ENCODE measurements around the gene ZCCHC14. TPM values are rescaled to one million over a fixed set of nuclear protein-coding genes. Genes with fewer than 3 reads are reported as not detected.

The ZCCHC14 gene
- total RNA-seq, 1 donor from 2014 or later, result 42.4 TPM

DNA sequence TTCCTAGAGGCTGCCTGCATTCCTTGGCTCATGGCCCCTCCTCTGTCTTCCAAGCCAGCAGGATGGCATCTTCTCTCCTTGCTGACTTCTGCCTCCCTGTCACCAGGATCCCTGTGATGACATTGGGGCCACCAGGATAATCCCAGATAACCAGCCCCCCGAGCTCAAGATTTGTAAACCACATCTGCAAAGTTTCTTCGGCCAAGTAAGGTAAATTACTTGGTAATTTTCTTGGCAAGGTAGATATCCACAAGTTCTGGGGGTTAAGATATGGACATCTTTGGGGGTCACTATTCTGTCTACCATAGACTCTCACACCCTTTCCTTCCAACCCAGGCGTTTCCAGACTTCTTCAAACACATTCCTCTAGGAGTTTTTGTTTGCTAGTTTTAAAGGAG lies 42.6 kb upstream of the ZCCHC14 start:
- DNase-seq (ENCODE audit: low spot score, unreplicated experiment), result no peak
- Mint-ChIP-seq H3K27me3 (peaks cover 16% of the 10 kb centered on the region), H3K36me3 (ENCODE audit: insufficient read depth) (no peaks in the 10 kb centered on the region), H3K4me1 (ENCODE audit: low read depth) (peaks cover 6% of the 10 kb centered on the region), H3K27ac (no peak overlapping the region), H3K4me3 (ENCODE audit: low read depth) (no peak overlapping the region), H3K9me3 (ENCODE audit: low read depth) (peaks cover 12% of the 10 kb centered on the region)
- TF ChIP-seq, protein P1, sequence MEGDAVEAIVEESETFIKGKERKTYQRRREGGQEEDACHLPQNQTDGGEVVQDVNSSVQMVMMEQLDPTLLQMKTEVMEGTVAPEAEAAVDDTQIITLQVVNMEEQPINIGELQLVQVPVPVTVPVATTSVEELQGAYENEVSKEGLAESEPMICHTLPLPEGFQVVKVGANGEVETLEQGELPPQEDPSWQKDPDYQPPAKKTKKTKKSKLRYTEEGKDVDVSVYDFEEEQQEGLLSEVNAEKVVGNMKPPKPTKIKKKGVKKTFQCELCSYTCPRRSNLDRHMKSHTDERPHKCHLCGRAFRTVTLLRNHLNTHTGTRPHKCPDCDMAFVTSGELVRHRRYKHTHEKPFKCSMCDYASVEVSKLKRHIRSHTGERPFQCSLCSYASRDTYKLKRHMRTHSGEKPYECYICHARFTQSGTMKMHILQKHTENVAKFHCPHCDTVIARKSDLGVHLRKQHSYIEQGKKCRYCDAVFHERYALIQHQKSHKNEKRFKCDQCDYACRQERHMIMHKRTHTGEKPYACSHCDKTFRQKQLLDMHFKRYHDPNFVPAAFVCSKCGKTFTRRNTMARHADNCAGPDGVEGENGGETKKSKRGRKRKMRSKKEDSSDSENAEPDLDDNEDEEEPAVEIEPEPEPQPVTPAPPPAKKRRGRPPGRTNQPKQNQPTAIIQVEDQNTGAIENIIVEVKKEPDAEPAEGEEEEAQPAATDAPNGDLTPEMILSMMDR (IDR thresholded peaks at IDR 0.05; ENCODE audit: unreplicated experiment), result no peak

DNA sequence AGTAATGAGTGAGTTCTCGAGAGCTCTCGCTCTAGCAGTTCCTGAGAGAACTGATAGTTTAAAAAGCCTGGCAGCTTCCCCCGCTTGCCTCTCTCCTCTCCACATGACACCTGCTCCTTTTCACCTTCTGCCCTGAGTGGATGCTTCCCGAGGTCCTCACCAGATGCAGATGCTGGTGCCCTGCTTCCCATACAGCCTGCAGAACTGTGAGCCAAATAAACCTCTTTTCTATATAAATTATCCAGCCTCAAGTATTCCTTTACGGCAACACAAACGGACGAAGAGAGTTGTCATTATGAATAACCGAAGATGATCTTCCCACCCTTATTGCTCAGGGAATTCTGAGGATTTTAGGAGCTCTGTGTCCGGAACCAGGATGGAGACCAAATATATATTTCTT lies 41.9 kb upstream of the ZCCHC14 start:
- Mint-ChIP-seq H3K27ac (no peak overlapping the region), H3K27me3 (peaks cover 15% of the 10 kb centered on the region), H3K9me3 (ENCODE audit: low read depth) (peaks cover 15% of the 10 kb centered on the region), H3K36me3 (ENCODE audit: insufficient read depth) (peaks cover 2% of the 10 kb centered on the region), H3K4me3 (ENCODE audit: low read depth) (no peak overlapping the region), H3K4me1 (ENCODE audit: low read depth) (peaks cover 2% of the 10 kb centered on the region)
- DNase-seq (ENCODE audit: low spot score, unreplicated experiment), result no peak
- TF ChIP-seq, protein P1 (IDR thresholded peaks at IDR 0.05; ENCODE audit: unreplicated experiment), result no peak

DNA sequence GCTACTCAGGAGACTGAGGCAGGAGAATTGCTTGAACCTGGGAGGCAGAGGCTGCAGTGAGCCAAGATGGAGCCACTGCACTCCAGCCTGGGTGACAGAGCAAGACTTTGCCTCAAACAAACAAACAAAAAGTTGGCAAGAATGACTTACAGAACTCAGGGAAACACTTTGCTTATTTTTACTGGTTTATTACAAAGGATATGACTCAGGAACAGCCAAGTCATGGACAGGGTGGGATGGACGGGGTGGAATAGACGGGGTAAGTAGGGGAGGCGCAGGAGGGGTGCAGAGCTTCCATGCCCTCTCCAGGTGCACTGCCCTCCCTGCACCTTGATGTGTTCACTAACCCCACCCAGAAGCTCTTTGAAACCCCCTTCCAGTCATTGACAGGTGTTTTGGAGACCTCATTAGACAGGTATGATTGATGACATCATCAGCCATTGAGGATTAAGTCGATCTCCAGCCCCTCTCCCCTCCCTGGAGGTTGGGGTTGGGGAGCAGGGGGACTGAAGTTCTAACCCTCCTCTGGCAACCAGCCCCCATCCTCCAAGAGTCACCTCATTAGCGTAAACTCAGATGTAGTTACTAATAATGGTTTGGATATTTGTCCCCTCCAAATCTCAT lies 41.3 kb upstream of the ZCCHC14 start:
- no peak overlapping the region for H3K4me3 Mint-ChIP-seq (ENCODE audit: low read depth)
- peaks cover 4% of the 10 kb centered on the region for H3K36me3 Mint-ChIP-seq (ENCODE audit: insufficient read depth)
- peaks cover 10% of the 10 kb centered on the region for H3K27me3 Mint-ChIP-seq
- H3K4me1 Mint-ChIP-seq (ENCODE audit: low read depth), result peaks cover 2% of the 10 kb centered on the region
- no peak overlapping the region for H3K27ac Mint-ChIP-seq
- H3K9me3 Mint-ChIP-seq (ENCODE audit: low read depth), result peaks cover 20% of the 10 kb centered on the region
- TF ChIP-seq, protein P1 (IDR thresholded peaks at IDR 0.05; ENCODE audit: unreplicated experiment), result no peak
- DNase-seq (ENCODE audit: low spot score, unreplicated experiment), result no peak

DNA sequence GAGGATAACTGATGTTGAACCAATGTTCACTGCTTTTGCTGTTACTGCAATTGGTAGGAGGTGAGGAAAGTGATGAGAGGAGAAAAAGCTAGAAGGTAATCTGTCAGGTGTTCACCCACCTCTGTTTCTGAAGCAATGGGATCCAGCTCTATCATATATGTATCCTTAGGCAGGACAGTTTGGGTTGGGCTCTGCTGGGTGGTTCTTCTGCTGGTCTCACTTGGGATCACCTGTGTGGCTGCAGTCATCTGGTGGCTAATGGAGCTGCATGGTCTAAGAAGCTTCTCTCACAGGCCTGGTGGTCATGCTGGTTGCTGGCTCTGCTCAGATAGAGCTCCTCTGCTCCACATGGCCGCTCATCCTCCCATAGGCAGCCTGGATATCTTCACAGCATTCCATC lies 40.2 kb upstream of the ZCCHC14 start:
- TF ChIP-seq, protein P1 (IDR thresholded peaks at IDR 0.05; ENCODE audit: unreplicated experiment), result no peak
- H3K27ac Mint-ChIP-seq, result no peak overlapping the region
- no peaks in the 10 kb centered on the region for H3K27me3 Mint-ChIP-seq
- no peak overlapping the region for H3K4me3 Mint-ChIP-seq (ENCODE audit: low read depth)
- H3K4me1 Mint-ChIP-seq (ENCODE audit: low read depth), result no peaks in the 10 kb centered on the region
- H3K9me3 Mint-ChIP-seq (ENCODE audit: low read depth), result peaks cover 22% of the 10 kb centered on the region
- peaks cover 4% of the 10 kb centered on the region for H3K36me3 Mint-ChIP-seq (ENCODE audit: insufficient read depth)
- DNase-seq (ENCODE audit: low spot score, unreplicated experiment), result no peak

DNA sequence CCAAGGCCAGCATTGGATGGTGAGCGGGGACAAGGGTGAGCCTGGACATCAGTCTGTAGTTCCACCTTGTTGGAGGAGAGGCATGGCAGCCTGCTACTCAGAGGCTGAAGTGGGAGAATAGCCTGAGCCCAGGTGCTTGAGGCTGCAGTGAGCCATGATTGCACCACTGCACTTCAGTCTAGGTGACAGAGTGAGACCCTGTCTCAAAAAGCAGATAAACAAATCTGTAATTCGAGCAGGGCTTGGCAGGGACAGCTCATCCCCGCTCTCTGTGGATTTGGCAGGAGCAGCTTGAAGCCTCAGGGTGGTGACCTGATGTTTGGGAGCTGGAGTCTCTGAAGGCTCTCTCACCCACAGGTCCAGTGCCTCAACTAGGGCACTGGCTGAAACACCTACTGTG lies 38.6 kb upstream of the ZCCHC14 start:
- Mint-ChIP-seq H3K27me3 (no peaks in the 10 kb centered on the region), H3K4me3 (ENCODE audit: low read depth) (no peak overlapping the region), H3K36me3 (ENCODE audit: insufficient read depth) (peaks cover 4% of the 10 kb centered on the region), H3K27ac (no peak overlapping the region), H3K9me3 (ENCODE audit: low read depth) (peaks cover 22% of the 10 kb centered on the region), H3K4me1 (ENCODE audit: low read depth) (no peaks in the 10 kb centered on the region)
- no peak for DNase-seq (ENCODE audit: low spot score, unreplicated experiment)
- TF ChIP-seq, protein P1 (IDR thresholded peaks at IDR 0.05; ENCODE audit: unreplicated experiment), result no peak

Data from progenitor cell of endocrine pancreas (in vitro differentiated cells).